ENCODE measurements around the gene FASN. TPM values are rescaled to one million over a fixed set of nuclear protein-coding genes. Genes with fewer than 3 reads are reported as not detected.

The FASN gene
- total RNA-seq, 1 donor from 2014 or later = 228 TPM

DNA sequence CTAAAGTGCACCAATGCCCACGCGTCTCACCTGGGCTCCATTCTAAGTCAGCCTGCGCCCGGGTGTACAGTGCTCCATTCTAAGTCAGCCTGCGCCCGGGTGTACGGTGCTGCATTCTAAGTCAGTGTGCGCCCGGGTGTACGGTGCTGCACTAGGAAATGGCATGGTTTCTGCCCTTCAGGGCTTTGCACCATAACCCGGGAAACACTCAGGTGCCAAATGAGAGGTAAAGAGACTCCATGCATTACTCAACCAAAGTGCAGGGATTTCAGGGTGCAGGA is 29.2 kb upstream of the FASN start:
- Mint-ChIP-seq H3K27ac (no peak overlapping the region), H3K36me3 (peaks cover 12% of the 10 kb centered on the region)

DNA sequence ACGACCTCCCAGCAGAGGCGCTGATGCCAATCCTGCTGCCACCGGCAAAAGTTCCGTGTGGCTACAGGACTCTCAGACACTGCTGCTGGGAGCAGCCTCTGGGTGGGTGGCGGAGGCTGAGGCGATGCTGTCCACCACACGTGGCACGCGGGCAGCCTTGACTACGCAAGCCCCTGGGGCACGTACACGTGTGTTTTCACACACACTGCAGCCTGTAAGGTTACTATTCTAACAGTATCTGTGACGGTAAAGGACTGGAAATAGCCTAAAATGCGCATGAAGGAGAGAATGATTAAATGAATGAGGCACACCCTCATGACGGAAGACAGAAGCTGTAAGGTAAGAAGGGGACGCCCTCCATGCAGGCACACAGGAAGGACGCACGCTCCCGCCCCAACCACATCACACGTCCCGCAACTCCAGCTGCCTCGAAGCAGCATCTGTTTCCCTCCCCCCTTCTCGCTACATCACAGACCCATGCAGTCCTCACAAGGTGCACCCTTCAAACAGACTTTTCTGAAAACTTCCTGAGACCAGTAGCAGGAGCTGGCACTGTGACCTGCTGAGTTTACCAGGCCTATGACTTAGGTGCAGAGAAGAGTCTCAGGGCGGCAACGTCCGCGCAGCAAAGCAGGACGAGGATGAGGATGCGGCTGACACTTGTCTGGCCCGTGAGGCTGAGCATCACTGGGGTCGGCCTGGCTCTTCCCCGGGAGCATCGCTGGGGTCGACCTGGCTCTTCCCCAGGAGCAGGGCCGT is 28.7 kb upstream of the FASN start:
- H3K4me3 Mint-ChIP-seq = no peak overlapping the region
- H3K27me3 Mint-ChIP-seq = no peaks in the 10 kb centered on the region
- TF ChIP-seq, protein P1, sequence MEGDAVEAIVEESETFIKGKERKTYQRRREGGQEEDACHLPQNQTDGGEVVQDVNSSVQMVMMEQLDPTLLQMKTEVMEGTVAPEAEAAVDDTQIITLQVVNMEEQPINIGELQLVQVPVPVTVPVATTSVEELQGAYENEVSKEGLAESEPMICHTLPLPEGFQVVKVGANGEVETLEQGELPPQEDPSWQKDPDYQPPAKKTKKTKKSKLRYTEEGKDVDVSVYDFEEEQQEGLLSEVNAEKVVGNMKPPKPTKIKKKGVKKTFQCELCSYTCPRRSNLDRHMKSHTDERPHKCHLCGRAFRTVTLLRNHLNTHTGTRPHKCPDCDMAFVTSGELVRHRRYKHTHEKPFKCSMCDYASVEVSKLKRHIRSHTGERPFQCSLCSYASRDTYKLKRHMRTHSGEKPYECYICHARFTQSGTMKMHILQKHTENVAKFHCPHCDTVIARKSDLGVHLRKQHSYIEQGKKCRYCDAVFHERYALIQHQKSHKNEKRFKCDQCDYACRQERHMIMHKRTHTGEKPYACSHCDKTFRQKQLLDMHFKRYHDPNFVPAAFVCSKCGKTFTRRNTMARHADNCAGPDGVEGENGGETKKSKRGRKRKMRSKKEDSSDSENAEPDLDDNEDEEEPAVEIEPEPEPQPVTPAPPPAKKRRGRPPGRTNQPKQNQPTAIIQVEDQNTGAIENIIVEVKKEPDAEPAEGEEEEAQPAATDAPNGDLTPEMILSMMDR (conservative IDR thresholded peaks at IDR 0.05) = no peak
- H3K36me3 Mint-ChIP-seq = peaks cover 12% of the 10 kb centered on the region
- H3K27ac Mint-ChIP-seq = no peak overlapping the region
- H3K9me3 Mint-ChIP-seq = no peaks in the 10 kb centered on the region
- no peak for DNase-seq (ENCODE audit: extremely low spot score, unreplicated experiment)
- H3K4me1 Mint-ChIP-seq (ENCODE audit: unreplicated experiment) = peaks cover 4% of the 10 kb centered on the region

More for the DNA sequence above, 29.2 kb upstream of the FASN start:
- no peak for DNase-seq (ENCODE audit: extremely low spot score, unreplicated experiment)
- Mint-ChIP-seq H3K27me3 (no peaks in the 10 kb centered on the region), H3K4me1 (ENCODE audit: unreplicated experiment) (peaks cover 3% of the 10 kb centered on the region), H3K9me3 (no peaks in the 10 kb centered on the region), H3K4me3 (no peak overlapping the region)
- TF ChIP-seq, protein P1 (conservative IDR thresholded peaks at IDR 0.05) = no peak

DNA sequence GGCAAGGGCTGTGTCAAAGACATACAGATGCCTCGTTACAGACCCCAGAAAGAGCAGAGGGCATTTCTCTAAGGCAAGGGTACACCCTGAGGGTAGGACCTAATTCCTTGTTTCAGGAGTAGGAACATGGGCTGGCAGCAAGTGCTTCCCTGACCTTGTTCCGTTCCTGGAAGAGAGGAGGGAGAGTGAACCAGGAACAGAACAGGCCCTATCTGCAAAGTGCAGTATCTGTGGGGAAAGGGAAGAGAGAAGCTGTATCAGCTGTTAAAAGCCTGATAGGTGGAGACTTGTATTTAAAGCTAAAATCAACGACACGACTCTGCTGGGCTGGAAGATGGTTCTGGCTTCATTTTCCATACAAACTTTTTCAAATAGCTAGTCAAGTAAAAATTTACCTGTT is 26.1 kb upstream of the FASN start:
- TF ChIP-seq, protein P1 (conservative IDR thresholded peaks at IDR 0.05) = no peak
- Mint-ChIP-seq H3K9me3 (no peaks in the 10 kb centered on the region), H3K4me3 (no peak overlapping the region), H3K36me3 (peaks cover 12% of the 10 kb centered on the region), H3K4me1 (ENCODE audit: unreplicated experiment) (peaks cover 14% of the 10 kb centered on the region), H3K27ac (no peak overlapping the region), H3K27me3 (no peaks in the 10 kb centered on the region)
- no peak for DNase-seq (ENCODE audit: extremely low spot score, unreplicated experiment)

DNA sequence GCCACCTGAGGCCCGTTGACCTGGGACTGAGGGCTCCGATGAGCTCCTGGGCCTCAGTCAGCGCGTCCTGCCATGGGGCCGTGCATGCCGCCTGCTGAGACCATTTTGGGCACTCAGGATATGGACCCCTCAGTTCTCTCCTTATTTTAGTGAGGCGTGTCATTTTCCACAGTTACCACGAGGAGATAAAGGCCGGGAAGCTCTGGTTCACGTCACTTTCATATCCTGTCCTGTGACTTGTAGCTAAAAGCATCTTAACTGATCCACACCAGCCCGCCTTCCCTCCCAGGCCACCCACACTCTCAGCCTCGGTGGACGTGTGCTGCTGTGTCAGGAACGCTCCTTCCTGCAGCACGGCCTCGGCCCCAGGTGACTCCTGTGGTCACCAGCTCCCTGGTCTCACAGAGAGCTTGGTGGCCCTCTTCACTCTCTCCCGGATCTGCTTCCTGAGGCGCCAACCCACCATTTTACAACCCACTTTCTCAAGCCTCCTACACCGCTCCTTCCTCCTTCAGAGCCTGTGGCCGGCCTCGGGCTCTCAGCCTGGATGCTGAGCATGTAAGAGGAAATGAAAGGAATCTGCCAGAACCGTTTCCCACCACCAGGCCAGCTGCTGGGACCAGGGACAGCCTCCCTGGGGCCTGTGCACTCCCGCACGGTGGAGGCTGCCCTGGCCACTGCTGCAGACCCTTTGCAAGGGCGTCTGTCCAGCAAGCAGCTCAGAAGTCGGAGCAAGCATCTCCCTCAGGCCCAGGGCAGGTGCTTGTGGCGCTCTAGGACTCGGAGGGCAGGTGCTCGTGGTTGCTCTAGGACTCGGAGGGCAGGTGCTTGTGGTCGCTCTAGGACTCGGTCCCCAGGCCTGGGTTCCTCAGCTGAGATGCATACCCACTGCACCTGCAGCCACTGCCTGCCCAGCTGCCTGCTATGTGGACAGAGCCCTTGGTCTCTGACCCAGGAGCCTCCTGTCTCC is 23.9 kb upstream of the FASN start:
- Mint-ChIP-seq H3K36me3 (peaks cover 14% of the 10 kb centered on the region), H3K4me1 (ENCODE audit: unreplicated experiment) (peaks cover 29% of the 10 kb centered on the region), H3K27me3 (no peaks in the 10 kb centered on the region), H3K4me3 (no peak overlapping the region), H3K9me3 (no peaks in the 10 kb centered on the region), H3K27ac (no peak overlapping the region)
- TF ChIP-seq, protein P1 (conservative IDR thresholded peaks at IDR 0.05) = no peak
- no peak for DNase-seq (ENCODE audit: extremely low spot score, unreplicated experiment)

DNA sequence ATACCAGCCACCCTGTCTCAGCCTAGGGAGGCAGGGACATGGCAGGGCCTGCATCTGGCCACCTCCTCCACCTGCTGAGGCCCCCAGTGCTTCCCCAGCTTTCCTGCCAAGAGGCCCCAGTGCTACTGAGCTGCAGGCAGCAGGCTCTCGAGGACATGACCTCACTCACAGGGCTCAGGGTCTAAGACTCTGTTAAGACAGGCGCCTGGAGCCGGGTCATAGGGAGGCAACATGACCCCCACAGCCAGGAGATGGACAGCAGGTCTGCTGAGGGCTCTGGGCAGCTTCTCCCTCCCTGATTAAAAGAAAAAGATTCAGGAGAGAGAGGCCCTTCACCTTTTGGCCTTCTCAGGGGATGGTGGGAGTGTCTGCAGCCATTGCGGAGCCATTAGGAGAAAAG is 23.2 kb upstream of the FASN start:
- no peak overlapping the region for H3K27ac Mint-ChIP-seq
- peaks cover 29% of the 10 kb centered on the region for H3K4me1 Mint-ChIP-seq (ENCODE audit: unreplicated experiment)
- DNase-seq (ENCODE audit: extremely low spot score, unreplicated experiment) = no peak
- TF ChIP-seq, protein P1 (conservative IDR thresholded peaks at IDR 0.05) = no peak
- H3K4me3 Mint-ChIP-seq = no peak overlapping the region
- no peaks in the 10 kb centered on the region for H3K27me3 Mint-ChIP-seq
- H3K9me3 Mint-ChIP-seq = no peaks in the 10 kb centered on the region
- peaks cover 12% of the 10 kb centered on the region for H3K36me3 Mint-ChIP-seq

Data from type B pancreatic cell (in vitro differentiated cells).